Fibroblast of skin of left quadriceps (primary cell): ENCODE data around the gene LAT.
"Not testable (repeated sequence)": the region's sequence is repeated elsewhere in the genome, so short reads cannot be mapped to it uniquely, and the experiment has no call there.

Experiments
- DNase-seq, 2 experiments: peaks; one replicate each; pipeline ENCODE4 v3.0.0-alpha.2; 2013; ENCODE audit warnings: low read depth in 2 of 2

Gene LAT, protein sequence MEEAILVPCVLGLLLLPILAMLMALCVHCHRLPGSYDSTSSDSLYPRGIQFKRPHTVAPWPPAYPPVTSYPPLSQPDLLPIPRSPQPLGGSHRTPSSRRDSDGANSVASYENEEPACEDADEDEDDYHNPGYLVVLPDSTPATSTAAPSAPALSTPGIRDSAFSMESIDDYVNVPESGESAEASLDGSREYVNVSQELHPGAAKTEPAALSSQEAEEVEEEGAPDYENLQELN

DNA sequence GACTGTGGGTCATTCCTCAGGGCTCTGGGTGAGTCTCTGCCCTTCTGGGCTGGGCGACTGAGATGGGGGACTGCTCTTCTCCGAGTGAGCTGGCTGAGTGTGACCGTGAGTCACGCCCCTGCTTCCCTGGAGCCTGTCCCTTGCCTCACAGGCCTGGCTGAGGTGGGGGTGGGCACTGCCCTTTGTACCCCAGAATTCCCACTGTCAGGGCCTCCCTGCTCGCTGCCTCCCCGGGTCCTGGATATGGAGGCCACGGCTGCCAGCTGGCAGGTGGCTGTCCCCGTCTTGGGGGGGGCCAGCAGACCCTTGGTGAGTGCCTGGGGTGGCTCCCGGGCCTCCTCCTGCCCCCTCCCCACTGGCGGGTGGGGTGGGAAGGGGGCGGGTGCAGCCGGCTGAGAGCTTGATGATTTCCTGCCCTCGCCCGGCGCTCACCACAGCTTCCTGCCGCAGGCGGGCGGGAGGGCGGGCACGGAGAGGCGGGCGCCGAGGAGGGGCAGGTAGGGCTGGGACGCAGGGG lies at the start of gene LAT:
Gene LAT (plus strand): TSS at position 434 of the 517 bp plus-strand sequence. CDS start 366 bp downstream, outside the sequence.
- no peak for DNase-seq

DNA sequence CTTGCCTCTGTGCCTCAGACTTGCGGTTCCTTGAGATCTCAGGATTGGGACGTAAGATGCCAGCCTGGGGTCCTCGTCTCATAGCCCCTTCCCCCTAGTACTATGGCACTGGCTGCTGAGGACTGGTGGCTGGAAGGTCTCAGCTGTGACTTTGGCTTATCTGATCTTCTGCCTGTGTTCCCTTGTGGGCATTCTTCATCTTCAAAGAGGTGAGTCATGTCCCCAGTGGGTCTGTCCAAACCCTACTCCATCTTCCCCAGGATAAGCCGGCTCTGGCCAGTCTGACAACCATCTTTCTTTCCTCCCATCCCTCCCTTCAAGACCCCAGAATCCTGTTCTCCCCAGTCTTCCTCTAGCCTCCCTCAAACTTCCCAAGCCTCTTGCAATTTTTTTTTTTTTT lies 49.5 kb upstream of the LAT start:
- DNase-seq, result no peak

DNA sequence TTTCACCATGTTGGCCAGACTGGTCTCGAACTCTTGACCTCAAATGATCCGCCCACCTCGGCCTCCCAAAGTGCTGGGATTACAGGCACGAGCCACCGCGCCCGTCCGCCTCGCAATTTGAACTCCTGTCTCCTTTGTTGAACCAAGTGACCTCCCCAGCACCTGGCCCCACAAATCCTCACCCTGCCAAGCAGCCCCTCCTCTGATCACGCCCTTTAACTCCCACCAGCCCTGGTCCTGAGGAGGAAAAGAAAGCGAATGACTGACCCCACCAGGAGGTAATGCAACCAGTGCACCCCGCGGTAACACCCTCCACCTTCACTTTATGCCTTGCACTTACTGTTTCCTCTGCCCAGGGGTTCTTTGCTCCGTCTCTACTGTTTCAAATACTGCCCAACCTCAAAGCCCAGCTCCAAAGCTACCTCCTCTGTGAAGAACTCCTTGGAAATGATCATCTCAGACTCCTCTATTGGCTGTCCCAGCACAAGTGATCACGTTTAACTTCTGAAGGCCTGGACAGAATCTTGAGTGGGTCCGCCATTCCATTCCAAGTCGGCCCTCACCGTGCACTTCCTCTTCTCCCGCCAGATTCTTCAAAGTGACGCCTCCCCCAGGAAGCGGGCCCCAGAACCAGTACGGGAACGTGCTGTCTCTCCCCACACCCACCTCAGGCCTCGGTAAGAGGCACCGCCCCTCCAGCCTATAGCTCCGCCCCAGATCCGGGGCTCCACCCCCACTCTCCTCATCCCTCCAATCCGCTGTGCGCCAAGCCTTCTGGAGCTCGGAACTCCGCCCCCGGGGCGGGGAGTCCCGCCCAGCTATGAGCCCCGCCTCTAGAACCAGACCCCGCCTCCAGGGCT lies 48.7 kb upstream of the LAT start:
- DNase-seq, result peak; percentile 40 to 44

DNA sequence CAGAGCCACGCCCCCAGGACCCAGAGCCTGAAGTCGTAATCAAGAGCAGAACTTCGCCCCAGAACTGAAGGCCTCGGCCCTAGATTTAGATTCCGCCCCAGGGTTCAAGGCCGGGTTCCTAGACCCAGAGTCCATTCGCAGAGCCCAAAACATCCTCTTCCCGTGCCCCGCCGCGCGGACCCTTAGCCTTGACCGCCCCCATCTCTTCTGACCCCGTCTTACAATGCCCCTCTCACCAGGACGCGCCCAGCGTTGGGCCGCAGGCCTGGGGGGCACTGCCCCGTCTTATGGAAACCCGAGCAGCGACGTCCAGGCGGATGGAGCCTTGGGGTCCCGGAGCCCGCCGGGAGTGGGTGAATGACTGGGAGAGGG lies 48.1 kb upstream of the LAT start:
- no peak for DNase-seq

DNA sequence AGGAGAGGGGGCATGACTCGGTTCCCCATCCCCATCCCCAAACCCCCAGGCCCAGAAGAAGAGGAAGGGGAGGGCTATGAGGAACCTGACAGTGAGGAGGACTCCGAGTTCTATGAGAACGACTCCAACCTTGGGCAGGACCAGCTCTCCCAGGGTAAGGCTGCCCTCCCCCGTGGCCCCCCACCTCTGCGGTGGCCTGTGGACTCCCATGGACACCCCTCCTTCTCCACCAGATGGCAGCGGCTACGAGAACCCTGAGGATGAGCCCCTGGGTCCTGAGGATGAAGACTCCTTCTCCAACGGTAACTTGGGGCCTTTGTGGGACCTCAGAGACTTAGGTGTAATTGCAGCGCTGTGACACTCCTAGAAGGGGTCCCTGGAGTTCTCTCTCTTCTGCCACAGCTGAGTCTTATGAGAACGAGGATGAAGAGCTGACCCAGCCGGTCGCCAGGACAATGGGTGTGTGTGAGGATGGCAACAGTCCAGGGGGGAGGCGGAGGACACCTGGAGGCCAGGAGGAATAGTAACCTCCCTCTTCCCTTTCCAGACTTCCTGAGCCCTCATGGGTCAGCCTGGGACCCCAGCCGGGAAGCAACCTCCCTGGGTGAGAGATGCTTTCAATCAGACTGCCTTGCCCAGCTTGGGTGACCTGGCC lies 47.5 kb upstream of the LAT start:
- no peak for DNase-seq

DNA sequence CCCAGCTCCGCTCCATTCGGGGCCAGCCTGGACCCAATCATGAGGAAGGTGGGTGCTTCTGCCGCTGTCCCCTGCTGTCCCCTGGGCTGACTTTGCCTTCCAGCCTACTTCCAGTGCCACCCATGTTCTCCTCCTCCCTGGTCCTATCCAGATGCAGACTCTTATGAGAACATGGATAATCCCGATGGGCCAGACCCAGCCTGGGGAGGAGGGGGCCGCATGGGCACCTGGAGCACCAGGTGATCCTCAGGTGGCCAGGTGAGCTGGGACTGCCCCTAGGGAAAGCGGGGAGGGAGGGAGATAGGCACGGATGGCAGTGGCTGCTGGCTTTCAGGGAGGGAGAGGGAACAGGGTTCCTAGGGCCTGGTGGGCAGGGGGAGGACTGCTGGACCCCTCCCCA lies 46.1 kb upstream of the LAT start:
- DNase-seq, result no peak

DNA sequence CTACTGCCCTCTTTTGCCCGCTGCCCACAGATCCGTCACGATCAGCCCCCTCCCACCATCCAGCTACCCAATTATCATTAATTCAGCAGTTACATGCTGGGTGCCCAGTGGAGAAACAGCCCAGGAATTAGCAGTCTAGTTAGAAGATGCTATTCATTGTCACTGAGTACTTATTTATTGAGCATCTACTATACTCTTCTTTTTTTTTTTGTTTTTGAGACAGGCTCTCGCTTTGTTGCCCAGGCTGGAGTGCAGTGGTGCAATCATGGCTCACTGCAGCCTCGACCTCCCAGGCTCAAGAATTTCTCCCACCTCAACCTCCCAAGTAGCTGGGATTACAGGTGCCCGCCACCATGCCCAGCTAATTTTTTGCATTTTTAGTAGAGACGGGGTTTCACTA lies 45.0 kb upstream of the LAT start:
- DNase-seq, result not testable (repeated sequence)

DNA sequence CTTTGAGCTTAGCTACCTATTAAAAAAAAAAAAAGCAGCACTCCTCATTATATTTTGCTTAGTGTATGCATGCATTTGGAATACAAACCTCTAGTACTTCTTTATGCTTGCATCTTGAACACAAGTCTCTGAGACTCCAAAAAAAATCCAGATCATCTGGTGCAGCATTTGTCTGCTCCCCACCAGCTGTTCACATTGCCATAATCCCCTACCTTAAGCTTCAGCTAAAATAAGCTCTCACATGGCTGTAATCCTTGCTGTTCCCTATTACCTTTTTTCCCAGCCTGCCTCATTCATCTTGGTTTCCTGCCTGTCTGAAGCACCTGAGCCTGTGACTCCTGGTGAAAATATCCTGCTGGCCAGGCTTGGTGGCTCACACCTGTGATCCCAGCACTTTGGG lies 41.6 kb upstream of the LAT start:
- no peak for DNase-seq

DNA sequence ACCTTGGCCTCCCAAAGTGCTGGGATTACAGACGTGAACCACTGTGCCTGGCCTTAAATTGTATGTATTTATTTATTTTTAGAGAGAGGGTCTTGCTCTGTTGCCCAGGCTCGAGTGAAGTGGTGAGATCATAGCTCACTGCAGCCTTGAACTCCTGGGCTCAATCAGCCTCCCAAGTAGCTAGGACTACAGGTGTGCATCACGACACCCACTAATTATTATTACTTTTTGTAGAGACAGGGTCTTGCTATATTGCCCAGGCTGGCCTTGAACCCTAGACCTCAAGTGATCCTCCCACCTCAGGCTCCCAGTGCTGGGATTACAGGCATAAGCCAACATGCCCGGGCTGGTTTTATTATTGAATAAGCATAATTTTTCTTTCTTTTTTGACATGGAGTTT lies 38.2 kb upstream of the LAT start:
- DNase-seq, result no peak

DNA sequence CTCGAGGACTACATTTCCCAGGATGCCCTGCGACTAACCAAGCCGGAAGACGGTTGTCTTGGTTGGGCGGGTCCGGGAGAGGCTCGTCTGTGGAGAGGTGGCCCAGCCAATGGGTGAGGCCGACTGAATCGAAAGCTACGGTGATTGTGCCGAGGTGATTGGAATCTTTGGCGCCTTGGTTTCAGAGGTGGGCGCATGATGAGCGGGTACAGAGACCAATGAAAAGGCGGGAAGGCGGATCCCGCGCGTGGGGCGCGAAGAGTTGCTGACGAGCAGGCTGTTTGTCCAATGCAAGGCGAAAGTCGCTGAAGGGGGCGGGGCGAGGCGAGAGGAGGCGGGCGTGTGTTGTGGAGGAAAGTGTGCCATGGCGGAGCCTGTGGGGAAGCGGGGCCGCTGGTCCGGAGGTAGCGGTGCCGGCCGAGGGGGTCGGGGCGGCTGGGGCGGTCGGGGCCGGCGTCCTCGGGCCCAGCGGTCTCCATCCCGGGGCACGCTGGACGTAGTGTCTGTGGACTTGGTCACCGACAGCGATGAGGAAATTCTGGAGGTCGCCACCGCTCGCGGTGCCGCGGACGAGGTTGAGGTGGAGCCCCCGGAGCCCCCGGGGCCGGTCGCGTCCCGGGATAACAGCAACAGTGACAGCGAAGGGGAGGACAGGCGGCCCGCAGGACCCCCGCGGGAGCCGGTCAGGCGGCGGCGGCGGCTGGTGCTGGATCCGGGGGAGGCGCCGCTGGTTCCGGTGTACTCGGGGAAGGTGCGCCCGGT lies 34.0 kb upstream of the LAT start, which contains the start of gene NFATC2IP:
Gene NFATC2IP (plus strand): TSS at position 290 of the 762 bp plus-strand sequence. CDS start 75 bp downstream, at position 365.
- DNase-seq, result peak; percentile 100

DNA sequence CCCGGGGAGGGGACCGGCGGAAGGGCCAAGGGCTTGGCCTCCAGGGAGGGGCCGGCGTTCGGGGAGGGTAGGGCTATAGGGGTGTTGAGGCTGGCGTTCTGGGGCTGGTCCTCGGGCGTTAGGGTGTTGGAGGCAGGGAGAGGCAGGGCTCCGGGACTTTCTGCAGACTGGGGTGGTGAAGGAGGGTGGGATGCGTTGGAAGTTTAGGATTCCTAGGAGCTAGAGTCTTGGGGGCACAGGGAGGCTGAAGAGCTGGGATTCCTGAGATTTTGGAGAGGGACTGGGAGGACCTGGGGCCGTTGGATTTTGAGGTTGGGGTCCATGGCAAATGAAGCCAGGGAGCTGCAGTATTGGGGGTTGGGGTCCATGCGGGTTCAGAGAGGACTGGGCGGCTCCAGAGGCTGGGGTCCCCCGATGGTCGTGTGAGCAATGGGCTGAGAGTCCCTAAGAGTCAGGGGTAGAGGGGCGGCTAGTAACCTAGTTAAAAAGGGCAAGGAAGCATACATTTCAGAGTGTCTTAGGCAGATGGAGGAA lies 33.4 kb upstream of the LAT start:
- no peak for DNase-seq

DNA sequence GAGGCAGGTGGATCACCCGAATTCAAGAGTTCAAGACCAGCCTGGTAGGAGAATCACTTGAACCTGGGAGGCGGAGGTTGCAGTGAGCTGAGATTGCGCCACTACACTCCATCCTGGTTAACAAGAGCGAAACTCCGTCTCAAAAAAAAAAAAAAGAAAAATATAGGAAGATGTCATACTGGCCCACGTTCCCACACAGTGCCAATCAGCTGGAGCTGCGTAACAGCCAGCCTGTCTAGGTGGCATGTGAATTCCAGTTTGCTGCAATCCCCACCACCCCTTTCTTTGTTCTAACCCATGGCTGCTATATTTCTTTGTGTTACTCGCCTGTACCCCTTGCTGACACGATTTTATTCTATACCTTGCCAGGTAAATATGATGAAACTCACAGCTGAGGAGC lies 26.6 kb upstream of the LAT start:
- DNase-seq, result no peak

DNA sequence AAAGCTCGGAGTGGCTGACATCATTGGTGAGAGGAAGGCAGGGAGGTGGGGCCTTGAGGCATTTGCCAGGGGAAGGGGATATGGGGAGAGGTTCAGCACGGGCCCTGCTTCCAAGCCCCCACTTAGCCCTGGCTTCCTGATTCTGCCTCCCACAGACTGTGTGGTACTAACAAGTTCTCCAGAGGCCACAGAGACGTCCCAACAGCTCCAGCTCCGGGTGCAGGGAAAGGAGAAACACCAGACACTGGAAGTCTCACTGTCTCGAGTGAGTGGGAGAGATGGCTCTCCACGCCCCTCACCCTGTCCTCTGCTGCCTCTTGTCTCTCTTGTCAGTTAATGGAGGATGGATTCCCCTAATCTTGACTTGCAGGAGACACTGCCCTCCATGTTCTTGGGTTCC lies 26.0 kb upstream of the LAT start:
- no peak for DNase-seq

DNA sequence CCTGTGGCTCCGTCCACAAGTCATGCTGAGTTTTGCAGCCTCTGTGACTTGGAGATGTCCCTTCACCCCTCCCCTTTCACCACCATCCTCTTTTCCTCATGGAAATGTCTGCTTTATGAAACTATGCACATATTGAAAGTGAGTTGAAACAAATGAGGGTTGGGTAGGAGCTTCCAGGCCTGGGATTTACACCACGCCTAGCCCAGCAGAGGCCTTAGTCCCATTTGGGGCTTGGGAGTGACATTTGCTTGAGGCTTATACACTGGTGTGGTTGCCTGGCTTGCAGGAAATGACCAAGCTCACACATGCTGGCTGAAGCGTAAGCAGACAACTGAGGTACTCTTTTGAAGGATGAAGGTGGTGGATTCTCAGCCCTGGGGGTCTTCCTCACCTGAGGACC lies 20.8 kb upstream of the LAT start:
- DNase-seq, result no peak

DNA sequence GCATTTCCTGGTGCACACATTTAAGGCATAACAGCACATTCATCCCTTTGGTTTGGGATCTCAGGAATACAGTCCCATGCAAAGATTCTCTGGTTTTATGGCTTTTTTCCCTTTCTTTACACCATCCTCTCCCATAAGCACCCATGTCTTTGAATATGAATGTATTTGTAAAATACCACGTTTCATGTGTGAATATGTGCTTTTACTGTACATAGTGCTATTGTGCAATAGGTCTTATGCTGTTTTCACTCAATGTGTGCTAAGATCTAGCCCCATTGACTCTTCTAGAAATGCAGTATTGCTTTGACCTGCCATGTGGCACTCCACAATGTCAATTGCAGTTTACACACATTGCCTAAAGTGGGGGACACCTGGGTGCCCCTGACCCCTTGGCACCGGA lies 20.4 kb upstream of the LAT start:
- DNase-seq, result no peak

DNA sequence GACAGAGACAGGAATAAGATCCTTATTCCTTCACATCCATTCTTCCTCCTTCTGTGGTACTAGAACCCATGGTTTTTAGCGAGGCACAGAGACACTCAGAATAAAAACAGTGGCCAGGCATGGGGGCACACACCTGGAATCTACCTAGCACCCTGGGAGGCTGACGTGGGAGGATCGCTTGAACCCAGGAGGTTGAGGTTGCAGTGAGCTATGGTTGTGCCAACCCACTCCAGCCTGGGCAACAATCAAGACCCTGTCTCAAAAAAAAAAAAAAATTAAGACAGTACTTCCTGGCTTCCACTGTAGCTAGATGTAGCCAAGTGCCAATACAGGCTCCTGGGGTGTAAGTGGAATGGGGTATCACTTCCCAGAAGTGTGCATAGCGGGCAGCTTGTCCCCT lies 17.7 kb upstream of the LAT start:
- DNase-seq, result no peak

DNA sequence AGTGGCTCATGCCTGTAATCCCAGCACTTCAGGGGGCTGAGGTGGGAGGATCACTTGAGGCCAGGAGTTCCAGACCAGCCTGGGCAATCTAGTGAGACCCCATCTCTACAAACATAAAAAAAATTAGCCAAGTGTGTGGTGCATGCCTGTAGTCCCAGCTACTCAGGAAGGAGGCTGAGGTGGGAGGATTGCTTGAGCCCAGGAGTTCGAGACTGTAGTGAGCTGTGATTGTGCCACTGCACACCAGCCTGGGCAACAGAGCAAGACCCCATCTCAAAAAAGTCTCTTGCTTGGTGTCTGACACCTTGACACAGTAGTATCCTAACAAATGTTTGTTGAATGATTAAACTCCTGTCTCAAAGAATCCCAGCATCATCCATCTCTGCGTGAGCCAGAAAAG lies 15.2 kb upstream of the LAT start:
- DNase-seq, result not testable (repeated sequence)

DNA sequence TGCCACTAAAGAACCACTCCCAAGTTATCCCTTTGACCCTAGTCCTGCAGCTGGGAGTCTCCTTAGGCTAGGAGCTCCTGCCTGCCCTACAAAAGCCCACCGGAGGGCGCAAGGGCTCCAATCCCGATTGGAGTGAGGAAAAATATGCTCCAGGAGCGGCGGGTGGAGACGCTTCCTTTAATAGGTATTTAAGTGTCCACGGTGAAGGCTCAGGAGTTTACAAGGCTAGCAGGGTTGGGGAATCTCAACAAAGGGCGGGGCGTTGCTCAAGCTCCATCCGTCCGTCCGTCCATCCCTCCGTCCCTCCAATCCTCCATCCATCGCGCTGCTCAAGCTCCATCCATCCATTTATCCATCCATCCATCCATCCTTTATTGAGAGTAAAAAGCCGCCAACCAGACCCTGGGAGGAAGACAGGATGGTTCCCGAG lies 10.8 kb upstream of the LAT start:
- peak; percentile 26 to 28 for DNase-seq

DNA sequence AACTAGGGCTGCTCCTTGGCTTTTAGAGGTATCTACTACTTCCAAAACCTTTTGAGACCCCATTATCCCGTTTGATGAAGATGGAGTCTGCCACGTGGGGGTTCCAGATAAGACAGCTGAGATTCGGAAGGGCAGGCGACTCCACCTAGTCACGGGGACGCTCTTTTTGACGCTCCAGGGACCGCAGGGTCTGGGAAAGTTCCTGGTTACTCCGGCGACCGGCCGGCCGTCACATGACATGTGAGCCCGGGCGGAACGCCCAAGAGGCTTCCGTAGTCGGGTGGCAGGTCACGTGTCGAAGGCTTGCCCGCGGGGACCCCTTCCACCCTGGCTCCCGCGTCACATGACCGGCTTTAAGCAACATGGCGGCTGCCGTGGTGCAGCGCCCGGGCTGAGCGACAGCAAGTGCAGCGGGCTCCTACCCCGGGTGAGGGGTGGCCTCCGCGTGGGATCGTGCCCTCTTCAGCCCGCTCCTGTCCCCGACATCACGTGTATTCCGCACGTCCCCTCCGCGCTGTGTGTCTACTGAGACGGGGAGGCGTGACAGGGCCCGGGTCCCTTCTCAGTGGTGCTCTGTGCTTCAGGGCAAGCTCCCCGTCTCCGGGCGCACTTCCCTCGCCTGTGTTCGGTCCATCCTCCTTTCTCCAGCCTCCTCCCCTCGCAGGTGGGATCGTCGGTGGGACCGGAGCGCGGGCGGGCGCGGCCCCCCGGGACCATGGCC lies 10.3 kb upstream of the LAT start, which contains the start of gene SPNS1:
Gene SPNS1 (plus strand): TSS at position 342 of the 721 bp plus-strand sequence. CDS start 374 bp downstream, at position 716.
- DNase-seq, result peak; percentile 87 to 89

DNA sequence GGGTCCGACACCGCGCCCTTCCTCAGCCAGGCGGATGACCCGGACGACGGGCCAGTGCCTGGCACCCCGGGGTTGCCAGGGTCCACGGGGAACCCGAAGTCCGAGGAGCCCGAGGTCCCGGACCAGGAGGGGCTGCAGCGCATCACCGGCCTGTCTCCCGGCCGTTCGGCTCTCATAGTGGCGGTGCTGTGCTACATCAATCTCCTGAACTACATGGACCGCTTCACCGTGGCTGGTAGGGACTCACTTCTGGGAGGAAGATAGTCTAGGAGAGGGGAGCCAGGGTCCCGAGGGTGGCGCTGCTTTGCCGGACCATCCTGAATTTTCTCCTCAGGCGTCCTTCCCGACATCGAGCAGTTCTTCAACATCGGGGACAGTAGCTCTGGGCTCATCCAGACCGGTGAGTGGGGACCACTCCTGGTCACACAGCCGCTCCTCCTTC lies 9.7 kb upstream of the LAT start:
- DNase-seq, result no peak
